Measurements from ENCODE around the gene OR5C1.

Gene OR5C1

GRCh38 chr9:122797316-122798063 lies 8.8 kb downstream of the OR5C1 start:
- TF ChIP-seq GATA2 (IDR thresholded peaks at IDR 0.05; ENCODE audit: low read depth, low read length) (no peak), GATA3 (IDR thresholded peaks at IDR 0.05; ENCODE audit: low read depth, low read length) (no peak)

GRCh38 chr9:122800066-122801060 lies 11.6 kb downstream of the OR5C1 start, which contains the start of gene OR1K1:
TSS of gene OR1K1 (plus strand) at chr9:122800123. CDS start at chr9:122800123, 0 bp downstream.
- TF ChIP-seq GATA3 (IDR thresholded peaks at IDR 0.05; ENCODE audit: low read depth, low read length) = no peak

- no peak for TF ChIP-seq GATA3 (IDR thresholded peaks at IDR 0.05; ENCODE audit: low read depth, low read length)
- no peak for TF ChIP-seq GATA2 (IDR thresholded peaks at IDR 0.05; ENCODE audit: low read depth, low read length)
Observed at GRCh38 chr9:122806661-122807060, 17.9 kb downstream of the OR5C1 start.

- no peak for TF ChIP-seq GATA2 (IDR thresholded peaks at IDR 0.05; ENCODE audit: low read depth, low read length)
- no peak for TF ChIP-seq GATA3 (IDR thresholded peaks at IDR 0.05; ENCODE audit: low read depth, low read length)
Observed at GRCh38 chr9:122807271-122807900, 18.7 kb downstream of the OR5C1 start.

- TF ChIP-seq GATA3 (IDR thresholded peaks at IDR 0.05; ENCODE audit: low read depth, low read length) (no peak), GATA2 (IDR thresholded peaks at IDR 0.05; ENCODE audit: low read depth, low read length) (no peak)
Observed at GRCh38 chr9:122808141-122808540, 19.4 kb downstream of the OR5C1 start.

GRCh38 chr9:122810306-122810946 lies 21.7 kb downstream of the OR5C1 start:
- TF ChIP-seq GATA2 (IDR thresholded peaks at IDR 0.05; ENCODE audit: low read depth, low read length) = no peak
- TF ChIP-seq GATA3 (IDR thresholded peaks at IDR 0.05; ENCODE audit: low read depth, low read length) = no peak

GRCh38 chr9:122812736-122813135 lies 24.0 kb downstream of the OR5C1 start:
- TF ChIP-seq GATA2 (IDR thresholded peaks at IDR 0.05; ENCODE audit: low read depth, low read length) (no peak), GATA3 (IDR thresholded peaks at IDR 0.05; ENCODE audit: low read depth, low read length) (no peak)

- no peak for TF ChIP-seq GATA3 (IDR thresholded peaks at IDR 0.05; ENCODE audit: low read depth, low read length)
- TF ChIP-seq GATA2 (IDR thresholded peaks at IDR 0.05; ENCODE audit: low read depth, low read length) = no peak
Observed at GRCh38 chr9:122814545-122814944, 25.8 kb downstream of the OR5C1 start.

- TF ChIP-seq GATA2 (IDR thresholded peaks at IDR 0.05; ENCODE audit: low read depth, low read length) (no peak), GATA3 (IDR thresholded peaks at IDR 0.05; ENCODE audit: low read depth, low read length) (no peak)
Observed at GRCh38 chr9:122815544-122815943, 26.8 kb downstream of the OR5C1 start.

- TF ChIP-seq GATA3 (IDR thresholded peaks at IDR 0.05; ENCODE audit: low read depth, low read length) = no peak
- TF ChIP-seq GATA2 (IDR thresholded peaks at IDR 0.05; ENCODE audit: low read depth, low read length) = no peak
Observed at GRCh38 chr9:122816163-122816867, 27.6 kb downstream of the OR5C1 start.

- TF ChIP-seq GATA2 (IDR thresholded peaks at IDR 0.05; ENCODE audit: low read depth, low read length) (no peak), GATA3 (IDR thresholded peaks at IDR 0.05; ENCODE audit: low read depth, low read length) (no peak)
Observed at GRCh38 chr9:122819326-122819725, 30.6 kb downstream of the OR5C1 start.

GRCh38 chr9:122819791-122820489 lies 31.2 kb downstream of the OR5C1 start:
- TF ChIP-seq GATA3 (IDR thresholded peaks at IDR 0.05; ENCODE audit: low read depth, low read length) (no peak), GATA2 (IDR thresholded peaks at IDR 0.05; ENCODE audit: low read depth, low read length) (no peak)

- TF ChIP-seq GATA2 (IDR thresholded peaks at IDR 0.05; ENCODE audit: low read depth, low read length) (no peak), GATA3 (IDR thresholded peaks at IDR 0.05; ENCODE audit: low read depth, low read length) (no peak)
Observed at GRCh38 chr9:122820490-122820845, 31.7 kb downstream of the OR5C1 start.

Measured in SH-SY5Y (cell line).